Measurements from ENCODE around the gene SLC25A12. TPM values are rescaled to one million over a fixed set of nuclear protein-coding genes. Genes with fewer than 3 reads are reported as not detected.

SLC25A12 gene
- polyA plus RNA-seq, 2 of the 4 experiments (the other 2 are of a cell fraction): 12.5 to 26.8 TPM

DNA sequence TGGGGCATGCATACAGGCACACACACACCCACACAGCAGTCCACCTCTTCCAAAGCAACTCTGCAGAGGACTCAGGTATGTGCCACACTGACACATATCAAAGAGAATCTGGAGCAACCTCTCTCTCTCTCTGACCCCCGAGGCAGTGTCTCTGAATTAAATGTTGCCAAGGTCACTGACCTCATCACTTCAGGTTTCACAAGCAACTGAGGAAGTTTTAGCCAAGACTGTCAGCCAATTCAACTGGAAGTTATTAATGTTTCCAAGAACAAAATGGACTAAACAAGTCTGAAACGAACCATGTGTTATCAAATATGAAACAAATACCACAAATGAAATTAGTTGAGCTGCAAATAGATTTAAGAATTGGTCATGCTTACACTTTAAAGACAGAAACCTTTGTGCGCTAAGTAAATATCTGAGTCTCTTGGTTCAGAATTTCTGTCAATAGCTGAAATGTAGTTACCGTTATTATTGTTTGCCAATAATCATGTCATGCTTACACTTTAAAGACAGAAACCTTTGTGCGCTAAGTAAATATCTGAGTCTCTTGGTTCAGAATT, 86.1 kb downstream of the SLC25A12 start:
- no peak for DNase-seq (ENCODE audit: low read depth in 1 of 2, low spot score in 1 of 2)
- ATAC-seq: no peak
- POLR2A ChIA-PET: no interaction called here
- Histone ChIP-seq H3K9me3 (no peaks in the 10 kb centered on the region), H3K4me1 (peaks cover 3% of the 10 kb centered on the region; the same call in 1 of the 3 replicates), H3K4me3 (no peak overlapping the region), H3K4me2 (no peak overlapping the region), H3K27ac (no peak overlapping the region)
- TF ChIP-seq PHF8 (IDR thresholded peaks at IDR 0.05; ENCODE audit: borderline replicate concordance, low read depth) (no peak), ZNF302 (CRISPR knock-in tag; IDR thresholded peaks at IDR 0.05) (no peak), KDM1A (IDR thresholded peaks at IDR 0.05; ENCODE audit: low read depth) (no peak), FOSB (CRISPR knock-in tag; IDR thresholded peaks at IDR 0.05) (no peak), CHD4 (IDR thresholded peaks at IDR 0.05; ENCODE audit: borderline replicate concordance) (no peak), HOXB13 (CRISPR knock-in tag; IDR thresholded peaks at IDR 0.05; ENCODE audit: low read depth) (no peak), HOXB5 (CRISPR knock-in tag; IDR thresholded peaks at IDR 0.05) (no peak), RCOR1 (IDR thresholded peaks at IDR 0.05; ENCODE audit: low read depth, low read length) (no peak), ZSCAN20 (CRISPR knock-in tag; IDR thresholded peaks at IDR 0.05) (no peak), CBX2 (IDR thresholded peaks at IDR 0.05; ENCODE audit: borderline replicate concordance, low read depth) (no peak), TP53 (CRISPR knock-in tag; IDR thresholded peaks at IDR 0.05) (no peak), EP300 (IDR thresholded peaks at IDR 0.05) (no peak), EHMT2 (IDR thresholded peaks at IDR 0.05; ENCODE audit: low read depth) (no peak)
- TF ChIP-seq, protein P1, sequence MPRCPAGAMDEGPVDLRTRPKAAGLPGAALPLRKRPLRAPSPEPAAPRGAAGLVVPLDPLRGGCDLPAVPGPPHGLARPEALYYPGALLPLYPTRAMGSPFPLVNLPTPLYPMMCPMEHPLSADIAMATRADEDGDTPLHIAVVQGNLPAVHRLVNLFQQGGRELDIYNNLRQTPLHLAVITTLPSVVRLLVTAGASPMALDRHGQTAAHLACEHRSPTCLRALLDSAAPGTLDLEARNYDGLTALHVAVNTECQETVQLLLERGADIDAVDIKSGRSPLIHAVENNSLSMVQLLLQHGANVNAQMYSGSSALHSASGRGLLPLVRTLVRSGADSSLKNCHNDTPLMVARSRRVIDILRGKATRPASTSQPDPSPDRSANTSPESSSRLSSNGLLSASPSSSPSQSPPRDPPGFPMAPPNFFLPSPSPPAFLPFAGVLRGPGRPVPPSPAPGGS (IDR thresholded peaks at IDR 0.05): no peak
- TF ChIP-seq, protein P2, sequence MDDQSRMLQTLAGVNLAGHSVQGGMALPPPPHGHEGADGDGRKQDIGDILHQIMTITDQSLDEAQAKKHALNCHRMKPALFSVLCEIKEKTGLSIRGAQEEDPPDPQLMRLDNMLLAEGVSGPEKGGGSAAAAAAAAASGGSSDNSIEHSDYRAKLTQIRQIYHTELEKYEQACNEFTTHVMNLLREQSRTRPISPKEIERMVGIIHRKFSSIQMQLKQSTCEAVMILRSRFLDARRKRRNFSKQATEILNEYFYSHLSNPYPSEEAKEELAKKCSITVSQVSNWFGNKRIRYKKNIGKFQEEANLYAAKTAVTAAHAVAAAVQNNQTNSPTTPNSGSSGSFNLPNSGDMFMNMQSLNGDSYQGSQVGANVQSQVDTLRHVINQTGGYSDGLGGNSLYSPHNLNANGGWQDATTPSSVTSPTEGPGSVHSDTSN (IDR thresholded peaks at IDR 0.05): no peak
- TF ChIP-seq, protein P3, sequence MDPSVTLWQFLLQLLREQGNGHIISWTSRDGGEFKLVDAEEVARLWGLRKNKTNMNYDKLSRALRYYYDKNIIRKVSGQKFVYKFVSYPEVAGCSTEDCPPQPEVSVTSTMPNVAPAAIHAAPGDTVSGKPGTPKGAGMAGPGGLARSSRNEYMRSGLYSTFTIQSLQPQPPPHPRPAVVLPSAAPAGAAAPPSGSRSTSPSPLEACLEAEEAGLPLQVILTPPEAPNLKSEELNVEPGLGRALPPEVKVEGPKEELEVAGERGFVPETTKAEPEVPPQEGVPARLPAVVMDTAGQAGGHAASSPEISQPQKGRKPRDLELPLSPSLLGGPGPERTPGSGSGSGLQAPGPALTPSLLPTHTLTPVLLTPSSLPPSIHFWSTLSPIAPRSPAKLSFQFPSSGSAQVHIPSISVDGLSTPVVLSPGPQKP (IDR thresholded peaks at IDR 0.05; ENCODE audit: low read depth, low read length): no peak
- TF ChIP-seq, protein P4, sequence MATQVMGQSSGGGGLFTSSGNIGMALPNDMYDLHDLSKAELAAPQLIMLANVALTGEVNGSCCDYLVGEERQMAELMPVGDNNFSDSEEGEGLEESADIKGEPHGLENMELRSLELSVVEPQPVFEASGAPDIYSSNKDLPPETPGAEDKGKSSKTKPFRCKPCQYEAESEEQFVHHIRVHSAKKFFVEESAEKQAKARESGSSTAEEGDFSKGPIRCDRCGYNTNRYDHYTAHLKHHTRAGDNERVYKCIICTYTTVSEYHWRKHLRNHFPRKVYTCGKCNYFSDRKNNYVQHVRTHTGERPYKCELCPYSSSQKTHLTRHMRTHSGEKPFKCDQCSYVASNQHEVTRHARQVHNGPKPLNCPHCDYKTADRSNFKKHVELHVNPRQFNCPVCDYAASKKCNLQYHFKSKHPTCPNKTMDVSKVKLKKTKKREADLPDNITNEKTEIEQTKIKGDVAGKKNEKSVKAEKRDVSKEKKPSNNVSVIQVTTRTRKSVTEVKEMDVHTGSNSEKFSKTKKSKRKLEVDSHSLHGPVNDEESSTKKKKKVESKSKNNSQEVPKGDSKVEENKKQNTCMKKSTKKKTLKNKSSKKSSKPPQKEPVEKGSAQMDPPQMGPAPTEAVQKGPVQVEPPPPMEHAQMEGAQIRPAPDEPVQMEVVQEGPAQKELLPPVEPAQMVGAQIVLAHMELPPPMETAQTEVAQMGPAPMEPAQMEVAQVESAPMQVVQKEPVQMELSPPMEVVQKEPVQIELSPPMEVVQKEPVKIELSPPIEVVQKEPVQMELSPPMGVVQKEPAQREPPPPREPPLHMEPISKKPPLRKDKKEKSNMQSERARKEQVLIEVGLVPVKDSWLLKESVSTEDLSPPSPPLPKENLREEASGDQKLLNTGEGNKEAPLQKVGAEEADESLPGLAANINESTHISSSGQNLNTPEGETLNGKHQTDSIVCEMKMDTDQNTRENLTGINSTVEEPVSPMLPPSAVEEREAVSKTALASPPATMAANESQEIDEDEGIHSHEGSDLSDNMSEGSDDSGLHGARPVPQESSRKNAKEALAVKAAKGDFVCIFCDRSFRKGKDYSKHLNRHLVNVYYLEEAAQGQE (IDR thresholded peaks at IDR 0.05): no peak
- TF ChIP-seq, protein P5, sequence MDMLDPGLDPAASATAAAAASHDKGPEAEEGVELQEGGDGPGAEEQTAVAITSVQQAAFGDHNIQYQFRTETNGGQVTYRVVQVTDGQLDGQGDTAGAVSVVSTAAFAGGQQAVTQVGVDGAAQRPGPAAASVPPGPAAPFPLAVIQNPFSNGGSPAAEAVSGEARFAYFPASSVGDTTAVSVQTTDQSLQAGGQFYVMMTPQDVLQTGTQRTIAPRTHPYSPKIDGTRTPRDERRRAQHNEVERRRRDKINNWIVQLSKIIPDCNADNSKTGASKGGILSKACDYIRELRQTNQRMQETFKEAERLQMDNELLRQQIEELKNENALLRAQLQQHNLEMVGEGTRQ (IDR thresholded peaks at IDR 0.05): no peak
- TF ChIP-seq, protein P6, sequence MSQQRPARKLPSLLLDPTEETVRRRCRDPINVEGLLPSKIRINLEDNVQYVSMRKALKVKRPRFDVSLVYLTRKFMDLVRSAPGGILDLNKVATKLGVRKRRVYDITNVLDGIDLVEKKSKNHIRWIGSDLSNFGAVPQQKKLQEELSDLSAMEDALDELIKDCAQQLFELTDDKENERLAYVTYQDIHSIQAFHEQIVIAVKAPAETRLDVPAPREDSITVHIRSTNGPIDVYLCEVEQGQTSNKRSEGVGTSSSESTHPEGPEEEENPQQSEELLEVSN (IDR thresholded peaks at IDR 0.05; ENCODE audit: borderline replicate concordance, low read depth): no peak
- FAIRE-seq: no peak
- CTCF ChIA-PET: interaction anchor here (12.5 kb wide), 1 partner anchor 297 kb away, joined by 122 read pairs; the partner anchor contains the start of gene DLX2
- 74% methylated on average over 5 of the region's 5 CpGs for WGBS (ENCODE audit: missing lambda C conversion rate)
